DMS53 treated with DMSO at 0.1 percent for 48 hours (cell line): Measurements from ENCODE around the gene ADIPOR2.
A peak's percentile ranks its signal among the peaks of the same experiment; 100 is the strongest.
"Not testable (repeated sequence)": the region's sequence is repeated elsewhere in the genome, so short reads cannot be mapped to it uniquely, and the experiment has no call there.

Source experiments
- DNase-seq: peaks from one replicate; lab custom pipeline; 2025; ENCODE audit not compliant: unreplicated experiment; lab: John Stamatoyannopoulos, UW

The ADIPOR2 gene

GRCh38 chr12:1731019-1731687 lies 40.3 kb downstream of the ADIPOR2 start:
- no peak for DNase-seq

GRCh38 chr12:1731688-1732078 lies 40.8 kb downstream of the ADIPOR2 start:
- not testable (repeated sequence) for DNase-seq

- DNase-seq: no peak
These were observed 42.0 kb downstream of the ADIPOR2 start for GRCh38 chr12:1732914-1733313.

GRCh38 chr12:1733712-1734111 lies 42.8 kb downstream of the ADIPOR2 start:
- DNase-seq: not testable (repeated sequence)

- DNase-seq: no peak
These were observed 46.9 kb downstream of the ADIPOR2 start for GRCh38 chr12:1737652-1738286.

- DNase-seq: no peak
These were observed 47.6 kb downstream of the ADIPOR2 start for GRCh38 chr12:1738446-1738845.

GRCh38 chr12:1739368-1739767 lies 48.5 kb downstream of the ADIPOR2 start:
- no peak for DNase-seq

- DNase-seq: no peak
These were observed 49.5 kb downstream of the ADIPOR2 start for GRCh38 chr12:1740161-1740948.

- DNase-seq: no peak
These were observed 50.5 kb downstream of the ADIPOR2 start for GRCh38 chr12:1741154-1741949.

- no peak for DNase-seq
These were observed 54.1 kb downstream of the ADIPOR2 start for GRCh38 chr12:1744932-1745331.

GRCh38 chr12:1747609-1748008 lies 56.7 kb downstream of the ADIPOR2 start:
- DNase-seq: no peak

- DNase-seq: no peak
These were observed 58.1 kb downstream of the ADIPOR2 start for GRCh38 chr12:1749019-1749418.

GRCh38 chr12:1750300-1750699 lies 59.4 kb downstream of the ADIPOR2 start:
- no peak for DNase-seq

GRCh38 chr12:1758376-1758775 lies 67.5 kb downstream of the ADIPOR2 start:
- no peak for DNase-seq

- DNase-seq: no peak
These were observed 68.0 kb downstream of the ADIPOR2 start for GRCh38 chr12:1758887-1759286.

- DNase-seq: peak; percentile 63
These were observed 69.9 kb downstream of the ADIPOR2 start for GRCh38 chr12:1760566-1761382.

- DNase-seq: no peak
These were observed 71.0 kb downstream of the ADIPOR2 start for GRCh38 chr12:1761857-1762256.

- no peak for DNase-seq
These were observed 72.3 kb downstream of the ADIPOR2 start for GRCh38 chr12:1763153-1763552.

GRCh38 chr12:1766110-1766509 lies 75.2 kb downstream of the ADIPOR2 start:
- DNase-seq: no peak

GRCh38 chr12:1767407-1768090 lies 76.7 kb downstream of the ADIPOR2 start:
- no peak for DNase-seq
